ENCODE measurements around the gene FXR2.
A peak's percentile ranks its signal among the peaks of the same experiment; 100 is the strongest.

Gene FXR2

GRCh38 chr17:7556627-7557026 lies 58.1 kb downstream of the FXR2 start:
- H3K4me3 ChIP-seq (replicated peaks; ENCODE audit: low read depth, low read length), result no peak overlapping the region
- TF ChIP-seq, protein P1, sequence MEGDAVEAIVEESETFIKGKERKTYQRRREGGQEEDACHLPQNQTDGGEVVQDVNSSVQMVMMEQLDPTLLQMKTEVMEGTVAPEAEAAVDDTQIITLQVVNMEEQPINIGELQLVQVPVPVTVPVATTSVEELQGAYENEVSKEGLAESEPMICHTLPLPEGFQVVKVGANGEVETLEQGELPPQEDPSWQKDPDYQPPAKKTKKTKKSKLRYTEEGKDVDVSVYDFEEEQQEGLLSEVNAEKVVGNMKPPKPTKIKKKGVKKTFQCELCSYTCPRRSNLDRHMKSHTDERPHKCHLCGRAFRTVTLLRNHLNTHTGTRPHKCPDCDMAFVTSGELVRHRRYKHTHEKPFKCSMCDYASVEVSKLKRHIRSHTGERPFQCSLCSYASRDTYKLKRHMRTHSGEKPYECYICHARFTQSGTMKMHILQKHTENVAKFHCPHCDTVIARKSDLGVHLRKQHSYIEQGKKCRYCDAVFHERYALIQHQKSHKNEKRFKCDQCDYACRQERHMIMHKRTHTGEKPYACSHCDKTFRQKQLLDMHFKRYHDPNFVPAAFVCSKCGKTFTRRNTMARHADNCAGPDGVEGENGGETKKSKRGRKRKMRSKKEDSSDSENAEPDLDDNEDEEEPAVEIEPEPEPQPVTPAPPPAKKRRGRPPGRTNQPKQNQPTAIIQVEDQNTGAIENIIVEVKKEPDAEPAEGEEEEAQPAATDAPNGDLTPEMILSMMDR (IDR thresholded peaks at IDR 0.05; ENCODE audit: low read length, missing control alignments), result no peak
- no peak for DNase-seq (ENCODE audit: low read depth)

DNA sequence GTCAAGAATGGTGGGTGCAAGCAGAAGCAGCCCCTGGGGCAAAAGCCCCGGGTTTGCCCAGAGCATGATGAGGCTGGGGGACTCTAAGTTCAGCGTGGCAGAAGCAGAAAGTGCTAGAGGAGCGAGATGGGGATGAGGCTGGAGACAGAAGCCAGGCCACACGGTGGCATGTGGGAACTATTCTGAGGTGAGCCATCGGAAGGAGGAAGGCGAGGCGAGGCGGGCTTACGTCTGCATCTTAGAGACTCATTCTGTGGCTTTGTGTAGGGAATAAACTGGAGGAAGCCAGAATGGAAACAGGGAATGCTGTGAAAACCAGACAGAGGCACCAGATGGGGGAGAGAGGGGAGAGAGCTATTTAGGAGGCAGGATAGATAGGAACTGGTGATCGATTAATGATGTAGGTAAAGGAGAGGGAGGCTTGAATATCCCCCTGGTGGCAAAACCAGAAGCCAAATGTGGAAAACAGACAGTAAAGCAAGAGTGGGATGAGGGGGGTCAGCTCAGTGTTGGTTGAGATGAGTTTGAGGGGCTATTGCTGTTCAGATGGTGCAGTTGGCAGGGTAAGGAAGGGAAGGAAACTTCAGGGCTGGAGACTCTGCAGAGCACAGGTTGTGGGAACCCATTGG lies 59.3 kb downstream of the FXR2 start:
- no peak overlapping the region for H3K4me3 ChIP-seq (replicated peaks; ENCODE audit: low read depth, low read length)
- DNase-seq (ENCODE audit: low read depth), result no peak
- TF ChIP-seq, protein P1 (IDR thresholded peaks at IDR 0.05; ENCODE audit: low read length, missing control alignments), result peak; percentile 14

GRCh38 chr17:7553356-7553755 lies 61.3 kb downstream of the FXR2 start:
- TF ChIP-seq, protein P1 (IDR thresholded peaks at IDR 0.05; ENCODE audit: low read length, missing control alignments), result no peak
- no peak for DNase-seq (ENCODE audit: low read depth)
- H3K4me3 ChIP-seq (replicated peaks; ENCODE audit: low read depth, low read length), result no peak overlapping the region

DNA sequence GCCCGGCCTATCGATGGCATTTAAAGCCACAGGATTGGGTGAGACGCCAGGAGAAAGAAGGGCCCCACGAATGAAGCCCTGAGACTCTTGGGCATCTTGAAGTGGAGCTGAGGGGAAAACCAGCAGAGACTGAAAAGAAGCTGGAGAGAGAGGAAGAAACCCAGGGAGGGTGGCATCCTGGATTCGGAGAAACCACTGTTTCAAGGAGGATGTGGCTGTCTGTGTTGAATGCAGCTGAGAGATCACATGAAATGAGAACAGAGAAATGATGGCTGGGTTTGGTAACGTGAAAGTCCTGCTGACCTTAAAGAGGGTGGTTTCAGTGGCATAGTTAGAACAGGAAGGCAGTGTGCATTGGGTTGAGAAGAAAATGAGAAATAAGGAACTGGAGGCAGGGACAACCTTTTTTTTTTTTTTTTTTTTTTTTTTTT lies 62.1 kb downstream of the FXR2 start:
- no peak for DNase-seq (ENCODE audit: low read depth)
- H3K4me3 ChIP-seq (replicated peaks; ENCODE audit: low read depth, low read length), result no peak overlapping the region
- TF ChIP-seq, protein P1 (IDR thresholded peaks at IDR 0.05; ENCODE audit: low read length, missing control alignments), result no peak

DNA sequence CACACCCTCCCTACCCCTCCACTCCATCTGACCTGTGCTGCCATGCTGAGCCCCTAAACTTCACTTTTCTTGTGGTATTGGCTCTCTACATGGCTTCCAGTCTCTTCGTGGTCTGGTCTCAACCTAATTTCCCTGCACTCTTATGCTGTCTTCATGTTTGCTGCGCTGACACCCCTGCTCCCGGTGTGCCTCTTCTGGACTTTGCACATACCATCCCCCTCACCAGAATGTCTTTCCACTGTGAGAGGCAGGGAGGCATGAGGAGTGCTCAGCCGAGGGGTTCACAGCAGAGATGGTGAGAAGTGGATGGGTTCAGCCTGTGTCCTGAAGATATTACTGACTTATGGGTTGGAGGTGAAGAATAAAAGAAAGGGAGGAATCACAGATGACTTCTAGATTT lies 63.3 kb downstream of the FXR2 start:
- DNase-seq (ENCODE audit: low read depth), result no peak
- TF ChIP-seq, protein P1 (IDR thresholded peaks at IDR 0.05; ENCODE audit: low read length, missing control alignments), result no peak

DNA sequence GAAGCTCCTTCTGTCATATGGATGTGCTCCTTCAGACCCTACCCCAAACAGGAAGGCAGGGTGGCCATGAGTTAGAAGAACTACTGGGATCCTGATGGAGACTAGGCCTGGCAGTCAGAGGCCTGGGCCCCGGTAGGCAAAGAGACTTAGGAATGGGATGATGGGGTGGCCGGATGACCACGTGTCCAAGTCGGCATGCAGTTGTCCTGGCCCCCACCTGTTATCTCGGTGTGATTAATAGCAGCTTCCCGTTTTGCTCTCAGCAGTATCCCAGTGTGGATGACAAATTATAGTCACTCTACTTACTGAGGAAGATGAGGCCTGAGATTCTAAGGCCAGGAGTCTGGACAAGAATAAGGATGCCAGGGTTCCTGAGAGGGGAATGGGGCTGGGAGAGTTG lies 64.4 kb downstream of the FXR2 start:
- no peak for DNase-seq (ENCODE audit: low read depth)
- no peak overlapping the region for H3K4me3 ChIP-seq (replicated peaks; ENCODE audit: low read depth, low read length)
- TF ChIP-seq, protein P1 (IDR thresholded peaks at IDR 0.05; ENCODE audit: low read length, missing control alignments), result no peak

More for the DNA sequence above, 63.3 kb downstream of the FXR2 start:
- H3K4me3 ChIP-seq (replicated peaks; ENCODE audit: low read depth, low read length), result no peak overlapping the region
